DOHH2 (cell line): ENCODE results near the gene GALNT9.

Experiments used
- EZH2phosphoT487 ChIP-seq: fragments of 200-600 bp; sonication (generic); IDR thresholded peaks from 2 replicates; pipeline ENCODE4 v1.6.1; 2017; ENCODE audit warnings: borderline replicate concordance, mild to moderate bottlenecking, antibody characterized with exemption, low read length, moderate library complexity, mixed read lengths
- TF ChIP-seq, protein P1 (sequence below): fragments of 200-600 bp; sonication (generic); IDR thresholded peaks from one replicate; pipeline ENCODE4 v1.5.1; 2014; ENCODE audit warnings: antibody characterized with exemption, mild to moderate bottlenecking, low read depth, low read length; ENCODE audit not compliant: poor library complexity, severe bottlenecking

DNA sequence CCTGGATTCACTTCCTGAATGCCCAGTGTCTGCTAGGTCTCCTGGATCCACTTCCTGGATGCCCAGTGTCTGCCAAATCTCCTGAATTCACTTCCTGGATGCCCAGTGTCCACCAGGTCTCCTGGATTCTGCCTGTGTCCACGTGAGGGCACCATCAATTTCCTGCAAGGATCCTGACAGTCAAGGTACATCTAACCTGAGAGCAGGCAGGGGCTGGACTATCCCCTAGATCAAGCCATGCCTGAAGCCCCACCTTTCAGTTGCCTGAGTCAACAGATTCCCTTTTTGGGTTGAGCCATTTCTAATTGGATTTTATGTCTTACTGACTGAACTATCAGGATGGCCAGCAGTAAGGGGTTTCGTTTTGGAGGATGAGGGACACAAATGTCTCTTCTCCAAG lies 49.5 kb downstream of the GALNT9 start:
- TF ChIP-seq, protein P1, sequence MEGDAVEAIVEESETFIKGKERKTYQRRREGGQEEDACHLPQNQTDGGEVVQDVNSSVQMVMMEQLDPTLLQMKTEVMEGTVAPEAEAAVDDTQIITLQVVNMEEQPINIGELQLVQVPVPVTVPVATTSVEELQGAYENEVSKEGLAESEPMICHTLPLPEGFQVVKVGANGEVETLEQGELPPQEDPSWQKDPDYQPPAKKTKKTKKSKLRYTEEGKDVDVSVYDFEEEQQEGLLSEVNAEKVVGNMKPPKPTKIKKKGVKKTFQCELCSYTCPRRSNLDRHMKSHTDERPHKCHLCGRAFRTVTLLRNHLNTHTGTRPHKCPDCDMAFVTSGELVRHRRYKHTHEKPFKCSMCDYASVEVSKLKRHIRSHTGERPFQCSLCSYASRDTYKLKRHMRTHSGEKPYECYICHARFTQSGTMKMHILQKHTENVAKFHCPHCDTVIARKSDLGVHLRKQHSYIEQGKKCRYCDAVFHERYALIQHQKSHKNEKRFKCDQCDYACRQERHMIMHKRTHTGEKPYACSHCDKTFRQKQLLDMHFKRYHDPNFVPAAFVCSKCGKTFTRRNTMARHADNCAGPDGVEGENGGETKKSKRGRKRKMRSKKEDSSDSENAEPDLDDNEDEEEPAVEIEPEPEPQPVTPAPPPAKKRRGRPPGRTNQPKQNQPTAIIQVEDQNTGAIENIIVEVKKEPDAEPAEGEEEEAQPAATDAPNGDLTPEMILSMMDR, result no peak
- no peak for TF ChIP-seq EZH2phosphoT487
